ENCODE results near the gene SPATA7. TPM values are rescaled to one million over a fixed set of nuclear protein-coding genes. Genes with fewer than 3 reads are reported as not detected.

SPATA7 gene
- total and polyA plus RNA-seq, 2 experiments from 2014 or later = 9.8 to 27.9 TPM

GRCh38 chr14:88346048-88346639 lies 39.3 kb upstream of the SPATA7 start:
- TF ChIP-seq CTCF (IDR thresholded peaks at IDR 0.05; ENCODE audit: poor library complexity) = no peak
- TF ChIP-seq EZH2phosphoT487 (IDR thresholded peaks at IDR 0.05; ENCODE audit: low read depth, severe bottlenecking, unreplicated experiment) = no peak
- no peak for TF ChIP-seq EZH2 (IDR thresholded peaks at IDR 0.05; ENCODE audit: borderline replicate concordance)
- WGBS (ENCODE audit: low lambda C conversion rate, missing lambda C conversion rate) = 49% methylated on average over 5 of the region's 5 CpGs
- peak; percentile 36 for DNase-seq (ENCODE audit: low spot score)
- no peak overlapping the region for H3K4me3 ChIP-seq
- H3K4me2 ChIP-seq = peak overlapping the region; percentile 9
- H3K4me1 ChIP-seq (ENCODE audit: insufficient read depth) = no peaks in the 10 kb centered on the region
- H3K9me3 ChIP-seq (ENCODE audit: low read depth) = no peaks in the 10 kb centered on the region
- no peaks in the 10 kb centered on the region for H3K36me3 ChIP-seq (replicated peaks; ENCODE audit: insufficient read depth, low read depth)
- no peaks in the 10 kb centered on the region for H3K27me3 ChIP-seq
- H3K27ac ChIP-seq = no peak overlapping the region
- no peaks in the 10 kb centered on the region for H3K79me2 ChIP-seq
- no peak overlapping the region for H2AFZ ChIP-seq
- no peaks in the 10 kb centered on the region for H4K20me1 ChIP-seq (ENCODE audit: insufficient read depth, poor library complexity, severe bottlenecking)
- H3K9me2 ChIP-seq (replicated peaks; ENCODE audit: insufficient read depth) = no peaks in the 10 kb centered on the region

GRCh38 chr14:88348546-88348945 lies 36.9 kb upstream of the SPATA7 start:
- Histone ChIP-seq H3K4me3 (no peak overlapping the region), H3K27me3 (no peaks in the 10 kb centered on the region), H3K4me1 (ENCODE audit: insufficient read depth) (no peaks in the 10 kb centered on the region), H3K9me2 (replicated peaks; ENCODE audit: insufficient read depth) (no peaks in the 10 kb centered on the region), H2AFZ (no peak overlapping the region), H3K27ac (no peak overlapping the region), H3K4me2 (no peak overlapping the region), H3K36me3 (replicated peaks; ENCODE audit: insufficient read depth, low read depth) (no peaks in the 10 kb centered on the region), H3K9me3 (ENCODE audit: low read depth) (no peaks in the 10 kb centered on the region), H3K79me2 (no peaks in the 10 kb centered on the region), H4K20me1 (ENCODE audit: insufficient read depth, poor library complexity, severe bottlenecking) (no peaks in the 10 kb centered on the region)
- 79% methylated on average over 3 of the region's 3 CpGs for WGBS (ENCODE audit: low lambda C conversion rate, missing lambda C conversion rate)
- no peak for TF ChIP-seq EZH2phosphoT487 (IDR thresholded peaks at IDR 0.05; ENCODE audit: low read depth, severe bottlenecking, unreplicated experiment)
- no peak for DNase-seq (ENCODE audit: low spot score)

- Histone ChIP-seq H2AFZ (no peak overlapping the region), H3K27me3 (no peaks in the 10 kb centered on the region), H3K9me2 (replicated peaks; ENCODE audit: insufficient read depth) (no peaks in the 10 kb centered on the region), H3K9me3 (ENCODE audit: low read depth) (no peaks in the 10 kb centered on the region), H3K36me3 (replicated peaks; ENCODE audit: insufficient read depth, low read depth) (no peaks in the 10 kb centered on the region), H4K20me1 (ENCODE audit: insufficient read depth, poor library complexity, severe bottlenecking) (no peaks in the 10 kb centered on the region), H3K79me2 (no peaks in the 10 kb centered on the region), H3K4me1 (ENCODE audit: insufficient read depth) (no peaks in the 10 kb centered on the region), H3K27ac (no peak overlapping the region), H3K4me3 (no peak overlapping the region), H3K4me2 (no peak overlapping the region)
- no peak for DNase-seq (ENCODE audit: low spot score)
- 48% methylated on average over 4 of the region's 4 CpGs for WGBS (ENCODE audit: low lambda C conversion rate, missing lambda C conversion rate)
- TF ChIP-seq CTCF (IDR thresholded peaks at IDR 0.05; ENCODE audit: poor library complexity) = no peak
- TF ChIP-seq EZH2 (IDR thresholded peaks at IDR 0.05; ENCODE audit: borderline replicate concordance) = no peak
- no peak for TF ChIP-seq EZH2phosphoT487 (IDR thresholded peaks at IDR 0.05; ENCODE audit: low read depth, severe bottlenecking, unreplicated experiment)
These were observed 33.3 kb upstream of the SPATA7 start for GRCh38 chr14:88351966-88352691.

GRCh38 chr14:88352698-88353097 lies 32.8 kb upstream of the SPATA7 start:
- no peaks in the 10 kb centered on the region for H4K20me1 ChIP-seq (ENCODE audit: insufficient read depth, poor library complexity, severe bottlenecking)
- no peak overlapping the region for H2AFZ ChIP-seq
- H3K79me2 ChIP-seq = no peaks in the 10 kb centered on the region
- H3K27ac ChIP-seq = no peak overlapping the region
- no peaks in the 10 kb centered on the region for H3K4me1 ChIP-seq (ENCODE audit: insufficient read depth)
- H3K36me3 ChIP-seq (replicated peaks; ENCODE audit: insufficient read depth, low read depth) = no peaks in the 10 kb centered on the region
- no peaks in the 10 kb centered on the region for H3K9me2 ChIP-seq (replicated peaks; ENCODE audit: insufficient read depth)
- H3K4me2 ChIP-seq = no peak overlapping the region
- DNase-seq (ENCODE audit: low spot score) = no peak
- WGBS (ENCODE audit: low lambda C conversion rate, missing lambda C conversion rate) = 39% methylated on average over 3 of the region's 3 CpGs
- H3K27me3 ChIP-seq = no peaks in the 10 kb centered on the region
- TF ChIP-seq CTCF (IDR thresholded peaks at IDR 0.05; ENCODE audit: poor library complexity) (no peak), EZH2 (IDR thresholded peaks at IDR 0.05; ENCODE audit: borderline replicate concordance) (no peak), EZH2phosphoT487 (IDR thresholded peaks at IDR 0.05; ENCODE audit: low read depth, severe bottlenecking, unreplicated experiment) (no peak)
- H3K9me3 ChIP-seq (ENCODE audit: low read depth) = no peaks in the 10 kb centered on the region
- H3K4me3 ChIP-seq = no peak overlapping the region
